Stimulated activated CD8-positive, alpha-beta memory T cell treated with anti-CD3 and anti-CD28 coated beads, Interleukin-15, amount 100 ng/mL, for 24 hours (primary cell): ENCODE measurements around the gene CCM2L.
"Not testable (repeated sequence)": the region's sequence is repeated elsewhere in the genome, so short reads cannot be mapped to it uniquely, and the experiment has no call there.

ENCODE experiments used
- DNase-seq: peaks from one replicate; pipeline ENCODE4 v3.0.0-alpha.2; 2020; ENCODE audit warnings: low read depth

The CCM2L gene

GRCh38 chr20:32028647-32029372, 18.6 kb downstream of the CCM2L start:
- no peak for DNase-seq

GRCh38 chr20:32029561-32029960, 19.3 kb downstream of the CCM2L start:
- no peak for DNase-seq

GRCh38 chr20:32031007-32031958, 21.0 kb downstream of the CCM2L start:
- DNase-seq: peak; percentile 36

- no peak for DNase-seq
These were observed 23.1 kb downstream of the CCM2L start for GRCh38 chr20:32033316-32033715.

- not testable (repeated sequence) for DNase-seq
These were observed 23.5 kb downstream of the CCM2L start for GRCh38 chr20:32033721-32034120.

GRCh38 chr20:32034581-32035425, 24.6 kb downstream of the CCM2L start:
- no peak for DNase-seq

- no peak for DNase-seq
These were observed 25.2 kb downstream of the CCM2L start for GRCh38 chr20:32035426-32035779.

- DNase-seq: no peak
These were observed 26.0 kb downstream of the CCM2L start for GRCh38 chr20:32036252-32036651.

- no peak for DNase-seq
These were observed 26.7 kb downstream of the CCM2L start for GRCh38 chr20:32036716-32037485.

GRCh38 chr20:32037929-32038328, 27.7 kb downstream of the CCM2L start:
- no peak for DNase-seq

- DNase-seq: no peak
These were observed 30.1 kb downstream of the CCM2L start for GRCh38 chr20:32040142-32040953.

- no peak for DNase-seq
These were observed 35.8 kb downstream of the CCM2L start for GRCh38 chr20:32045999-32046398.

- no peak for DNase-seq
These were observed 40.1 kb downstream of the CCM2L start for GRCh38 chr20:32050324-32050841.

GRCh38 chr20:32050851-32051556, 40.8 kb downstream of the CCM2L start:
- DNase-seq: no peak

GRCh38 chr20:32051720-32052089, 41.5 kb downstream of the CCM2L start:
- DNase-seq: no peak

- DNase-seq: no peak
These were observed 42.0 kb downstream of the CCM2L start, which contains the start of gene HCK for GRCh38 chr20:32052090-32052777. TSS of gene HCK (plus strand) at chr20:32052242.

- DNase-seq: no peak
These were observed 42.6 kb downstream of the CCM2L start for GRCh38 chr20:32052778-32053362.

- DNase-seq: no peak
These were observed 43.4 kb downstream of the CCM2L start for GRCh38 chr20:32053648-32054047.
